ENCODE measurements around the gene ZNF12. TPM values are rescaled to one million over a fixed set of nuclear protein-coding genes. Genes with fewer than 3 reads are reported as not detected.
"Not testable (repeated sequence)": the region's sequence is repeated elsewhere in the genome, so short reads cannot be mapped to it uniquely, and the experiment has no call there.

The ZNF12 gene
- total RNA-seq, 2 donors from 2014 or later: 19.7 to 21.8 TPM

DNA sequence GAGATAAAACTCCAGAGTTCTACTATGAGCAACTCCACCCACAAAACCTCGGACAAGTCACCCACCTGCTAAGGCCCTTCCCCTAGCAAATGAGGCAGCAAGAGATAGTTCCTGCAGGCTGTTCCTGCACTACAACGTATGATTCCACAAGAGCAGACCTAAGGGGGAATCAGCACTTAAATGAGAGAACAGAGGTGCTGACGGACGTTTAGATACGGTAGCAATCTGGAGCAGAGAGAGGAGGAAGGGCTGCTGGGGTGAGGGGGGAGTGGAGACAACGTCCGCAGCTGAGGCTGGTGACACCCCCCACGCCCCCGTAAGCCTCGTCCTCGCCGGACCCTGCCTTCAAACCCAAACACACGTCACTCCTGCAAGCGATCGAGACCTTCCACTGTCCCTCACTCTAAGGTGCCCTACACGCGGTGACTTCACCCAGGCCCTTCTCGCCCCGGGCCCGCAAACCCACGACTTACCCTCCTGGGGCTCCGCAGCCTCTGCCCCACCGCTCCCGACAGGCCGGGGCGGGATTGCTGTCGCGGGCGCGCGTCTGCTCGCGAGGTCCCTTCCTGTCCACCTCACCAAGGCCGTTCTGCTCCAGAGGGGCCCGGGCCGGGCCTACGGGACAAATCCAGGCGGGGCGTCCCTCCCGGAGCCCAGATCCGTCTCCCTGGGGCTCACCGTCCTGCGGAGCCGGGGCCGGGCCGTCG, 635 bp downstream of the ZNF12 start:
- ATAC-seq (peak; percentile 53), DNase-seq (peak in 1 of 2 donors; percentile 46)
- intact Hi-C loops (cut with DNase I, micrococcal nuclease): no loop called here

DNA sequence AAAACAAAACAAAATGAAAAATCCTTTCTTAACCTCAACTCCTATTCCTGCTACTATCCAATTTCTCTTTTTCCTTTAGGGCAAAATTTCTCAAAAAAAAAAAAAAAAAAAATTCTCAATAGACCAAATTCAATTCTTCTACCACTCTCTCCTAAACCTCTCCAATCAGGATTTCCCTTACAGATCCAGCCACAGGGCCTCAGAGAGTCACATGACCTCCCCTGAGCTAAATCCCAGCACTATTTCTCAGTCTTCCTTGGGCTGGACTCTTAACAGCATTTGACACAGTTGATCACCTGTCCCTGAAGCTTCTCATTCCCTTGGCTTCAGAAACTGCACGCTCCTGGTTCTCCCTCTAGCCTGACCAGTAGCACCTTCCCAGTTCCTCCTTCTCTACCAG, 4.9 kb downstream of the ZNF12 start:
- ATAC-seq: no peak

DNA sequence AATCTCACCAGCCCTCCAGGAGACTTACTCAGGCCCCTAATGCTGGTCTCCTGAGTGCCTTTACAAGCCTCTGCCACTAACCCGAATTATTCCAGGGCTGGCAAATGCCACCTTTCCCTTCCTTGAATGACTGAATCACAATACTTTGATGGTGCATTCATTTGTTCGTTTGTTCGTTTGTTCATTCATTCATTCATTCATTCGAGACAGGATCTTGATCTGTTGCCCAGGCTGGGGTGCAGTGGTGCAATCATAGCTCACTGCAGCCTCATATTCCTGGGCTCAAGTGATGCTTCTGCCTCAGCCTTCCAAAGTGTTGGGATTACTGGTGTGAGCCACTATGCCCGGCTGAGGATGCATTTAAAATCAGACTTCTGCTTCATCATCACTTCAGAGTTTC, 6.0 kb downstream of the ZNF12 start:
- ATAC-seq (no peak), DNase-seq (no peak)
- intact Hi-C loops (cut with DNase I, micrococcal nuclease): no loop called here

More for the DNA sequence above, 4.9 kb downstream of the ZNF12 start:
- intact Hi-C loops (cut with DNase I, micrococcal nuclease): no loop called here
- DNase-seq: no peak

DNA sequence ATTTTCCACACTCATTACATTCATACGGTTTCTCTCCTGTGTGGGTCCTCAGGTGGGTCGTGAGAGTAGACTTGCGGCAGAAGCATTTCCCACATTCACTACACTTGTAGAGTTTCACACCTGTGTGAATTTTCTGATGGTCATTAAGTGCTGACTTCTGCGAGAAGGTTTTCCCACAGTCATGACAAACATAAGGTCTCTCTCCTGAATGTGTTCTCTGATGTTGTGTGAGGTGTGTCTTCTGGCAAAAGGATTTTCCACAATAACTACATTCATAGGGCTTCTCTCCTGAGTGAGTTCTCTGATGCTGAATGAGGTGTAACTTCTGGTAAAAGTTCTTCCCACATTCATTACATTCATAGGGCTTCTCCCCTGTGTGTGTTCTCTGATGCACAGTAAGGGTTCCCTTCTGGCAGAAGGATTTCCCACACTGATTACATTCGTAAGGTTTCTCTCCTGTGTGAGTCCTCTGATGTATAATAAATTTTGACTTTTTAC, 15.1 kb downstream of the ZNF12 start:
- DNase-seq (no peak), ATAC-seq (no peak)
- intact Hi-C loops (cut with DNase I, micrococcal nuclease): no loop called here

DNA sequence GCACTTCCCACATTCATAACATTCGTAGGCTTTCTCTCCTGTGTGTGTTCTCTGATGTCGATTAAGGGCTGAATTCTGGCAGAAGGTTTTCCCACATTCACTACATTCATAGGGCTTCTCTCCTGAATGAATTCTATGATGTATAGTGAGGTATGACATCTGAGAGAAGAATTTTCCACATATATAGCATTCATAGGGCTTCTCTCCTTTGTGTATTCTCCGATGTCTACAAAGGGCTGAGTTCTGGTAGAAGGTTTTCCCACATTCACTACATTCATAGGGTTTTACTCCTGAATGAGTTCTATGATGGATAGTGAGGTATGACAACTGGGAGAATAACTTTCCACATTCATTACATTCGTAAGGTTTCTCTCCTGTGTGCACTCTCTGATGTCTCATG, 15.6 kb downstream of the ZNF12 start:
- ATAC-seq: no peak
- intact Hi-C loops (cut with DNase I, micrococcal nuclease): no loop called here
- no peak for DNase-seq

DNA sequence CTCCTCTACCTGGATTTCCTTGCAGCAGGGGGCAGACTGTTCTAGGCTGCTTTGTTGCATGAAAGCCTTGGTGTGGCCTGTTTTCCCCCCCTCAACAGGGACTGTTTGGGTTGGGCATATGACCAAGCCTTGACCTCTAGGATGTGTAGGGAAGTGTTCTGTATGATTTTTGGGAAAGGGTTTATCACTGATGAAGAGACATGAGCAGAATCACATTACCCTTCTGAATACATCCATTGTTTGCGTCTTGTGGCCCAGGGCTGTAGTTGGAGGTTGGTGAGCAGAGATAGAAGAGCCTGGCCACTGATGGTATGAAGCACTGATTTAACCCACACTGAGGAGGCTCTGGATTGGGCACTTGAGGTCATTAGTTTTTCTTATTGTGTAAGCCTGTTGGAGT, 26.6 kb downstream of the ZNF12 start:
- intact Hi-C loops (cut with DNase I, micrococcal nuclease): no loop called here
- ATAC-seq: no peak
- no peak for DNase-seq

DNA sequence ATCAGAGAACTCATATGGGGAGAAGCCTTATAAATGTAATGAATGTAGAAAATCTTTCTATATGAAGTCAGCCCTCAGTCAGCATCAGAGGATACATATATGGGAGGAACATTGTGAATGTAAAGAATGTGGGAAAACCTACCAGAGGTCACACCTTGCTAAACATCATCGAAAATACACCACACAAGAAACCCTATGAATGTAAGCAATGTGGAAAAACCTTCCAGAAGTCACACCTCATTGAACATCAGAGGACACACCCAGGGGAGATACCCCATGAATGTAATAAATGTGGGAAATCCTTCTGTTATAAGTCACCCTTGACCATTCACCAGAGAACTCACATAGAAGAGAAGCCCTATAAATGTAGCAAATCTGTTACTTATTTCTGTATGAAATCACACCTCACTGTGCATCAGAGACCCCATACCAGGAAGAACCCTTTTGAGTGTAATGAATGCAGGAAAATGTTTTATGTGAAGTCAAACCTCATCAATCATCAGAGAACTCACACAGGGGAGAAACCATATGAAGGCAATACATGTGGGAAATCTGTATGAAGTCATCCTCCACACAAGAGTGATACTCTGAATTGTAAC, 30.8 kb downstream of the ZNF12 start:
- intact Hi-C loops (cut with DNase I, micrococcal nuclease): no loop called here
- DNase-seq (no peak), ATAC-seq (no peak)

DNA sequence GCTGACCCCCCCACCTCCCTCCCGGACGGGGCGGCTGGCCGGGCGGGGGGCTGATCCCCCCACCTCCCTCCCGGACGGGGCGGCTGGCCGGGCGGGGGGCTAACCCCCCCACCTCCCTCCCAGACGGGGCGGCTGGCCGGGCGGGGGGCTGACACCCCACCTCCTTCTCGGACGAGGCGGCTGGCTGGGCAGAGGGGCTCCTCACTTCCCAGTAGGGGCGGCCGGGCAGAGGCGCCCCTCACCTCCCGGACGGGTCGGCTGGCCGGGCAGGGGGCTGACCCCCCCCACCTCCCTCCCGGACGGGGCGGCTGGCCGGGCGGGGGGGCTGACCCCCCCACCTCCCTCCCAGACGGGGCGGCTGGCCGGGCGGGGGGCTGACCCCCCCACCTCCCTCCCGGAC, 35.9 kb downstream of the ZNF12 start:
- DNase-seq; intact Hi-C loops (cut with DNase I, micrococcal nuclease); ATAC-seq: not testable (repeated sequence)

DNA sequence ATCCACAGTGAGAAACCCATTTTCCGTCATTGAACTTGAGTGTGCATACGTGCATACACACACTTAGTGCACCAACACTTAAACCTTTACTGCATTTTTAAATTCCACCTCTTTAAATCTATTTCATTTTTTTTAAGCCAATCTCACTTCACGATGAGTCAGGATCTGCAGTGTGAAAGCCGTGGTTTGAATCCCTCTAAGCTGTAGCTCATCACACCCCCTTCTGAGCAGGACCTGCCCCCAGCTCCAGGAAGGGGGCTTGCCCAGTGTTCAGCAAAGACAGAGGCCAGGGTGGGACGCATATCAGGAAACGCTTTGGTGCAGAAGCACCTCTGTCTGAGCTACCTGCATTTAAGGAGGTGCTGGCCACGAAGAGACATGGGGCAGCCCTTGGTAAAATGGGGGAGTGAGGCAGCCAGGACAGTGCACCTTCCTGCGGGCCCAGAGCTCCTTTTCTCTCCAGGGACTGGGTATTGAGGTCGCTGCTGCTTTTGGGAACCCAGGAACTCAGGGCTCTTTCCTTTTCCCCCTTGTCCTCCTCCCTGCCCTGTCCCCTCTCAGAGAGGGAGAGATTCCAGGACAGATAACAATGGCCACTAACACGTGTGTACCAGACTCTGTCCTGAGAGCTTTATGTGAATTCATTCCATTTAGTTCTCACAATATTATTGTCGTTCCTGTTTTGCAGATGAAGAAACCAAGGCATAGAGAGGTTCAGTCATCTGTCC, 48.0 kb downstream of the ZNF12 start:
- intact Hi-C loops (cut with DNase I, micrococcal nuclease): no loop called here
- ATAC-seq (peak; percentile 27), DNase-seq (no peak)

DNA sequence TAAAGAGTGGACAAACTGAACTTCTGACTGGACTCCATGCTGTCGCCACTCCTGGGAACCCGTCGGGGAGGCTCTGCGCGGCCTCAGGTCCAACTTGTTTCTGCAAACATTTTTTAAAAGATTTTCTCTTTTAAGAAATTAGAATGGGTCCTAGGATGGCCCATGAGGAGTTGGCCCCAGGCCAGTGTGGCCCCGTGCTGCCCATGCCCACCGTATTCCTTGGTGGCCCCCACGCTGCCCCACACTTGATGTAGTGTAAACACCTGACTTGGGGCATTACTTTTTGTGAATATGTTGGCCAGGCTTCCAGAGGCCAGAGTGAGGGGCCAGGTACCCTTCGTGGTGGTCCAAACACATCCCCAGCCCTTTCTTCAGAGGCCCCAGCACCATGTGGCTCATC, 50.3 kb downstream of the ZNF12 start:
- intact Hi-C loops (cut with DNase I, micrococcal nuclease): no loop called here
- DNase-seq: no peak
- ATAC-seq: no peak

DNA sequence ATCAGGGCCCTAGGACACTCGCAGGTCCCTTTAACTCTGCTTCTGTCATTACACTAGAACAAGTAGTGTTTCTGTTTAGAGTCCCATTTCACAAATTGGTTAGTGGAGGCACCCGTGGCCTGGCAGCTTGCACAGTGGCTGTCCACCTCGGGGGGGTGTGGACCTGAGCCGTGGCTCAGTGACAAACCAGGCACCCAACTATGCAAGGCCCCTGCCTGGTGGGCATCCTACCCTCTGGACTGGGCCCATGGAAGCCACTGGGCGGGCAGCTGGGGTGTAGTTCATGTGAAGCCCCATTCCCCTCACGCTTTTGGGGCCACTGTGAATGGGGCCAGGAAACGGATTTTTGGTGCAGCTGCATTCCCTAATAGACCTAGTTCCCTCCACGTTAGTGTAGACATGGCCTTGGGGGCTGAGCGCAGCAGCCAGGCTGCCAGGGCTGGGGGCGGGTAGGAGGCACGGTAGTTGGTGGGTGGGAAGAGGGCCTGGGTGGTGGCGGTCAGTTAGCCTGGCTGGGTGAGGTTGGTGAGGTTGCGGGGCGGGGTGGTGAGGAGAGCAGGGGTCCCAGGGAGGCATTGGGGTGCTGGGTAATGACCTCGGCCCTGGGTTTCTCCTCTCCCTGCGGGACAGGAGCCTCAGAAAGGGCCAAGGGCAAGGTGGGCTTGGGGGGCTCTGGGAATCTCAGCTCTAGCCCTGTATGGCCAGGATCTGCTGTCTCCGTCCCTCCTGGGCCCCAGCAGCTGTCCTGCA, 50.9 kb downstream of the ZNF12 start:
- DNase-seq: no peak
- ATAC-seq: no peak
- intact Hi-C loops (cut with DNase I, micrococcal nuclease): no loop called here

DNA sequence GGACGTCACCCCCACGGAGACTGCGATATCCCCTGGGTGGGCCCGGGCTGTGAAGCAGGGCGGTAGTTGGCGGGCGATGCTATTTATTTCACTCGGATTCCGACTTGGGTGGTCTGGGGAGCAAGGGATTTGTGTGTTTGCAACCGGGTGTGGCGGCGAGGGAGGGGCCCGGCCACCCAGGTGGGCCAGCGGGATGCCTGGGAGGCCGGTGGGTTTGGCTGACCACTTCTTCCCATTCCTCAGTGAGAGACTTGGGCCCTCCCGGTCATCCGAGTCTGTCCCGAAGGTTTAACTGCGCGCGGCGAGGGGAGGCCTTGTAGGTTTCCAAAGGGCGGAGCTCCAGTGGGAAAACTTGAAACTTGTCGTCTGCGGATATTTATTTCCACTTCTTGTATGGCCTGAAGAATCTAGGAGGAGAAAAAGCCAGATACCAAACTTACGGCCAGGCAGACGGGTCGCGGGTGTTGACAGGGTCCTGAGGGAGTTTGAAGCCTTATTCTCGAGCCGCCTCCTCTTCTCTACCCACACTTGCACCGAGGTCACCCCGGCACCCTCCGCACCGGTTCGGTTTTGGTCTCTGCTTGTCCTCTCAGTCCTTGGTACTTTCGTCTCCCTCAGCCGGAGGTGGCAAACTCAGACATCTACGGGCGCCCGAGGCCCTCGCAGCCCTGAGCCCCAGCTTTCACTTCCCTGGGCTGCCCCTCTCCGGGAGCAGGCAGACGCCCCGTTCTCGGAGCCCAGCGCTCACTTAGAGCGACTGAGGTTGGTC, 51.7 kb downstream of the ZNF12 start:
- ATAC-seq (no peak), DNase-seq (no peak)
- intact Hi-C loops (cut with DNase I, micrococcal nuclease): no loop called here

DNA sequence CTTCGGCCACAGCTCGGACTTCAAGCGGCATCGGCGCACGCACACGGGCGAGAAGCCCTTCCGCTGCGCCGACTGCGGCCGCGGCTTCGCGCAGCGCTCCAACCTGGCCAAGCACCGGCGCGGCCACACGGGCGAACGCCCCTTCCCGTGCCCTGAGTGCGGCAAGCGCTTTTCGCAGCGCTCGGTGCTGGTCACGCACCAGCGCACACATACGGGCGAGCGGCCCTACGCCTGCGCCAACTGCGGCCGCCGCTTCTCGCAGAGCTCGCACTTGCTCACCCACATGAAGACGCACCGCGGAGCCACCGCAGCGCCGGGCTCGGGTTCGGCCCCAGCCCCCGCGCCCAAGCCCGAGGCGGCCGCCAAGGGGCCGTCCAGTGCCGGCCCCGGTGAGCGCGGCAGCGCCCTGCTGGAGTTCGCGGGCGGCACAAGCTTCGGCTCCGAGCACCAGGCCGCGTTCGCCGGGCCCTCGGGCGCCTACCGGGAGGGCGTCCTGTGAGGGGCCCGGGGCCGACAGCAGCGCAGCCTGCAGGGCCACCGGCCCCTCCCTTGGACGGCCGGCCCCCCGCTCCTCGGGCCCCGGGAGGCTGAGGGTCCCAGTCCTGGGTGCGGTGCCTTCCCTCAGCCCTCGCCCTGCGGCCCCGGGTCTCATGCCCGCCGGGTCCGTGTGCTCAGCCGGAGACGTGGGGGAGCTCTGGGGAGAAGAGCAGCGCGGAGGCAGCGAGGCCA, 52.5 kb downstream of the ZNF12 start:
- intact Hi-C loops (cut with DNase I, micrococcal nuclease): no loop called here
- ATAC-seq (no peak), DNase-seq (no peak)

DNA sequence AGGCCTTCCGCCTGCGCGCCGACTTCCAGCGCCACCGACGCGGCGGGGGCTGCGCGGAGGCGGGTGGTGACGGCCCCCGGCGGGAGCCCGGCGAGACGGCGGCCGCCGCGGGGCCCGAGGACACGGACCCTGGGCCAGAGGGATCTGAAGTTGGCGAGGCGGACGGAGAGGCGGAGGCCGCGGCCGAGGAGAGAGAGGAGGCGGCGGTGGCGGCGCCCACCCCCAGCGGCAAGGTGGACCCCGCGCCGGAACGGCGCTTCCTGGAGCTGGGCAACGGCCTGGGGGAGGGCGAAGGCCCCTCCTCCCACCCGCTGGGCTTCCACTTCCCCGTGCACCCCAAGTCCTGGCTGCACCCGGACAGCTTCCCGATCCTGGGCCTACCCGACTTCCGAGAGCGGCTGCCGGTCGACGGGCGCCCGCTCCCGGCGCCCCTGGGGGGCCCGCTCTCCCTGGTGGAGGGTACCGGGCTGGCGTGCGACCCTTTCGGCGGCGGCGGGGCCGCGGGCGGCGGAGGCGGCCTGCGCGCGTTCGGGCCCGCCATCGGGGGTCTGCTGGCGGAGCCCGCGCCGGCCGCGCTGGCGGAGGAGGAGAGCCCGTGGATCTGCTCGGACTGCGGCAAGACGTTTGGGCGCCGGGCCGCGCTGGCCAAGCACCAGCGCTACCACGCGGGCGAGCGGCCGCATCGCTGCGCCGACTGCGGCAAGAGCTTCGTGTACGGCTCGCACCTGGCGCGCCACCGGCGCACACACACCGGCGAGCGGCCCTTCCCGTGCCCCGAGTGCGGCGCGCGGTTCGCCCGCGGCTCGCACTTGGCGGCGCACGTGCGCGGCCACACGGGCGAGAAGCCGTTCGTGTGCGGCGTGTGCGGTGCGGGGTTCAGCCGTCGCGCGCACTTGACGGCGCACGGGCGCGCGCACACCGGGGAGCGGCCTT, 53.4 kb downstream of the ZNF12 start:
- ATAC-seq (no peak), DNase-seq (no peak)
- intact Hi-C loops (cut with DNase I, micrococcal nuclease): no loop called here

DNA sequence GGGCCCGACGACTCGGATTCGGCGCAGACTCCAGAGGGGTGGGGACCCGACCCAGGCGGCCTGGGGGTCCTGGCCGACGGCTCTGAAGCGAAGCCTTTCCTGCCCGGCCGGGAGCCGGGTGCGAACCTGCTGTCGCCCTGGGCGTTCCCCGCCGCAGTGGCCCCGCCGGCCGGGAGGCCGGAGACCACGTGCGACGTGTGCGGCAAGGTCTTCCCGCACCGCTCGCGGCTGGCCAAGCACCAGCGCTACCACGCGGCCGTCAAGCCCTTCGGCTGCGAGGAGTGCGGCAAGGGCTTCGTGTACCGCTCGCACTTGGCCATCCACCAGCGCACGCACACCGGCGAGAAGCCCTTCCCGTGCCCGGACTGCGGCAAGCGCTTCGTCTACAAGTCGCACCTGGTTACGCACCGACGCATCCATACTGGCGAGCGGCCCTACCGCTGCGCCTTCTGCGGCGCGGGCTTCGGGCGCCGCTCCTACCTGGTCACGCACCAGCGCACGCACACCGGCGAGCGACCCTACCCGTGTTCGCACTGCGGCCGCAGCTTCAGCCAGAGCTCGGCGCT, 54.2 kb downstream of the ZNF12 start:
- intact Hi-C loops (cut with DNase I, micrococcal nuclease): no loop called here
- DNase-seq (no peak), ATAC-seq (no peak)

DNA sequence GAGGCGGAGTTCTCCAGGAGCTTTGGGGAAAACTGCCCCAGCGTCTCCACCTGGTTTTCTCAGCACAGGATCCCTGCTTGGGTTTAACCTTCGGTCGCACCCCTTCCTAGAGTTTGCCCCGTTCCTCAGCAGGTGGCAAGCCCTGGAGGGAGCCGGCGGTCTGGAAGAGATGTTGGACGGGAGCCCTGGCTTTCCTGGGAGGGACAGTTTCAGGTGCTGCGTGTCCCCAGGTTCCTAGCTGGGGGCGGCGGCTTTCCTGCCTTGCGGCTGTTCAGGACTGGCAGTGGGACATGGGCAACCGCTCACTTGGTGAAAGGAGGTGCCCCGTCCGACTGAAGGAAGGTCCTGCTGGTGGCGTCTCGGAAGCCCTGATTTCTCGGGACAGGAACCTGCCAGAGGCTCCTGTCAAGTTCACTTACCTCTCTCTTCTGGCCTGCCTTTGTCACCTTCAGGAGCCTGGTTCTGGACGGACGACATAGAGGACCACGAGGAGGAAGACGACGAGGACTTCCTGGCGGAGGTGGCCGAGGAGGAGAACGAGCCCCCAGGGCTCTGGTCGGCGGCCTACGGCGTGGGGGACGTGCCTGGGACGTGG, 54.8 kb downstream of the ZNF12 start:
- ATAC-seq: no peak
- intact Hi-C loops (cut with DNase I, micrococcal nuclease): no loop called here
- no peak for DNase-seq
